CD1c-positive myeloid dendritic cell (primary cell): ENCODE measurements around the gene CASP1.
"Not testable (repeated sequence)": the region's sequence is repeated elsewhere in the genome, so short reads cannot be mapped to it uniquely, and the experiment has no call there.

Experiments used
- DNase-seq: peaks from one replicate; pipeline ENCODE4 v3.0.0-alpha.2; 2016; ENCODE audit errors: extremely low spot score

CASP1 gene

DNA sequence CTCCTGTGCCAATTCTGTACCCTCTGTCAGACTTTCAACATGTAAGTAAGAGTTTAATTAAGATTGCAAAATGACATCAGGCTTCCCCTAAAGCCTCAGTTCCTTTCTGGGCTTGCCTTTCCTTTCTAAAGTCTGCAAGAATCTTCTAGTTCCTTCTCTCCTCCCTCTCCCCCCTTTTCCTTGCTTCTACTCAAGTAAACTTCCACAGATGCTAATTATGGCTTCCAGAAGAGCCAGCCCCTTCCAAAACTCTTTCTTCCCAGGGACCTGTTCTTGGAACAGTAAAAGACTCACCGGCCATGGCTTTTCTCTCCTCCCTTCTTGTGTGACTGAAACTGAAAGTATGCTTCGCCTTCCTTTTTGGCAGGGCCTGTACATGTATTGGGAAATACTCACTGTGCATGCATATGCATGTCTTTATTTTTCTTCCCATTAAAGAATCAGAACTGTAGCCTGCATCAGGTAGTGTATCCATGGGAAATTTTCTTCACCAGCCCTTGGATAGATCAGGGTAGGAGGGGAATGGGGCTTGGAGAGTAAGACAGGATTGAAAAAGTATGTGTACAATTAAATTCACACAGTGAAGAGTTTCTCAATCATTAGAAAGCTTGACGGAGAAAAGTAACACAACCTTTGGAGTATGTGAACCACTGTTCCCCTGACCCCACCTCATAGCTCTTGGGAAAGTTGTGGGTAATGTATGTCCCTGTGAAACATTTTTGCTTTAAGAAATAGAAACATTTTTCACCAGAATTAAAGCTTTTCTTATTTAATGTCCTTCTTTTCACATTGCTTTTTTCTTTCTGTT is at the start of gene CASP1:
CASP1 (minus strand) TSS at position 332 of the 808 bp plus-strand sequence; CDS start at position 301, 31 bp downstream.
- DNase-seq, result peak; percentile 78

DNA sequence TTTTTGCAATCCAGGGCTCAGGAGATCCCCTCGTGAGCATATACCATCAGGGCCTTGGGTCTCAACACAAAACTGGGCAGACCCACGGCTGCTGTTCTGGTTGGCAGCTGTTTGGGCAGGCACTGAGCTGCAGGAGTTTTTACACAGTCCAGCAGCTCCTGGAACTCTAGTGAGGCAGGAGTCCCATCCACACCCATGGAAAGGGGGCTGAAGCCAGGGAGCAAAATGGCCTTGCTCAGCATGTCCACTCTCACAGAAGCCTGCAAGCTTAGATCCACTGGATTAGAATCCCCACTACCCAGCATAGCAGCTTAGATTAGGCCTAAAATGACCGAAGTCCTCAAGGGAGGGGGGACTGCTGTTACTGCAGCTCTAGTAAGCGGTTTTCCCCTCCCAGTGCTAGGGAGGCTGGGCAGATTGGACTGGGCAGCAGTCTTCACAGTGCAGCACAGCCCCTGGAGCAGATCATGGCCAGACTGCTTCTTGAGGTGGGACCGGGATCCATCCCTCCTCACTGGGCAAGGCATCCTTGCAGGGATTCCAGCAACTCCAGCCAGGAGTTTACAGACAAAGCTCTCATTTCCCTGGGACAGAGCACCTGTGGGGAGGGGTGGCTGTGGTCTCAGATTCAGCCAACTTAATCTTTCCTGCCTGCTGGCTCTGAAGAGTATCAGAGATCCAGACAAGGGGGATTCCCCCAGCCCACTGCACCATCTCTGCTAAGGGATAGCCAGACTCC is 46.6 kb upstream of the CASP1 start:
- DNase-seq, result no peak

DNA sequence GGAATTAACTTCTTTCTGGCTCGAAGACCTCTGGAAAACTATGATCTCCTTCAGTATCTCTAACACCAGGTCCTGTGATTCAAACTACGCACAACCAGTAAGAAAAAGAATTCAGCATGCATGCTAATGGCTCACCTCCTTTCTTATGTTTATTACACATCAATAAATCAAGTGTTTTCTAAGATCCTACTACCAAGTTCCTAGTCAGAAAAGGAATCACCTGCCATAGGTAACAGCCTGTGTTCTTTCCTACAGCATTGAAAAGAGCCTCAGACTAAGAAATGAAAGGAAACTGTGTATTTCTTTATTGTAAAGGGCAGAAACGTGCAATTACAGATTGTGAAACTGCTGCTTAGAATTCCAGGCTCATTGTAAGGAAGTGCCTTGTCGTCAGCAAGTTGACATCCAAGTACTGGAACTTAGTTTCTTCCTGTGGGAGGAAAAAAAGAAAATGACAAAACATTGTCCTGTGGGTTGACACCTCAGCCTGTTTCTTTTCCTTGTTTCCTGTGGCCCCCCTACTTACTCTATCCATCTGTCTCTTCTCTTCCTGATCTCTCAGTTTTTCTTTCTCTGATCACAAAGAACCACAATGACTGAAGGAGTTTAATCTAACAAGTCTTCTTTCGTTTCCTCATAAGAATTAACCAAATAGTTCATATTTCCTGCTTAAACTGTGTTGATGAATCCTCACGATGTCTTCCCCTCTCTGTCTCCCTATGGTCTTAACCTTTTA is 45.4 kb upstream of the CASP1 start:
- DNase-seq, result not testable (repeated sequence)

DNA sequence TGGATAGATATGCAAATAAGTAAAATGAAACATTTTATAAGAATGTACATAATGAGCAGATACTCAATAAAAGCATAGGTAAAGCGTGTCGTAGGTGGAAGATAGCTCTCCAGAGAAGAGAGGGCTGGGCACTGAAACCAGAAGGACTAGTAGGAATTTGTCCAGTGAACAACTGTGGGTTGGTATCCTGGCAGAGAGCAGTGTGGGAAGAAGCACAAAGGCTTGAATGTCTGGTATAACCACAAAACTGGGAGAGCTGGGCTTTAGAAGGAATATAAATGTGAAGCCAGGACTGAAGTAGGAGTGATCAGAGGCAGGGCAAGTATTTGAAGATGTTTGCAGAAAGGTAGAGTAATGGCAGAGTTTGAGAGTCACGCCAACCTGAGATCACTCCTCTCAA is 43.3 kb upstream of the CASP1 start:
- no peak for DNase-seq

DNA sequence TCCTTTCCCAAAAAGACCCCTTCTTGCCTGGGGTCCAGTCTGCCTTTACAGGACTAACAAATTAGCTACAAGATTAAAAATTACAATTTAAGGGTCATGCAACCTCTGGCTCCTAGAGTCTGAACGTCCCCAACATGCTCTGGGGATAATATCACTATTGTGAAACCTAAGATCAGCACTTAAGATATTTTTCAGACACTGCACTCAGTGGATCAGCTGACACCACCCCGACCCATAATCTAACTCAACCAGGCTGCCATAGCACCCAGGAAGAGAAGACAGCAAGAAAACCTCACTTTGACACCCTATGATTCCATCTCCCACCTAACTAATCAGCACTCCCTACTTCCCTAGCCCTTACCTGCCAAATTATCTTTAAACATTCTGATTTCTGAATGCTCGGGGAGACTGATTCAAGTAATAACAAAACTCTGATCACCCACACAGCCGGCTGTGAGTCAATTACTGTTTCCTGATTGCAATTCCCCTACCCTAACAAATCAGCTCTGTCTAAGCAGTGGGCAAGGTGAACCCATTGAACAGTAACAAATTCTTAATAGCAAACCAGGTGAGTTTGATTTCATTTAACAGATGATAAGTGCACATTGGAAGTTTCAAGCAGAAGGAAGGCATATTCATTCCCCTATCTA is 42.3 kb upstream of the CASP1 start:
- DNase-seq, result not testable (repeated sequence)

DNA sequence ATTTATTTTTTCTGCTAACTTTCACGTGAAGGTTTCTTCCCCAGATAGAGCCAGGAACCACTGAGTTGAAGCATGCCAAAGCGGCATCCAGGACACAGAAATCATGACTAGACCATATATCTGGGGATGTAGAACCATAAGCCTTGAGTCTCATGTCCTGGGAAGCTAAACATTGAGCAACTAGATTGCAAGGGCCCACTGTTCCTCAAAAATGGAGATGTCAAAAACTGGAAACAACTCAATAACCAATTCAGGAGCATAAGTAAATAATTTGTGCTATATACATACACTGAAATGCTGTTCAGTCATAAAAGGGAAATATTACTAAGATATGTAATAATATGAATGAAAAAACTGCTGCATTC is 39.2 kb upstream of the CASP1 start:
- DNase-seq, result peak; percentile 6

DNA sequence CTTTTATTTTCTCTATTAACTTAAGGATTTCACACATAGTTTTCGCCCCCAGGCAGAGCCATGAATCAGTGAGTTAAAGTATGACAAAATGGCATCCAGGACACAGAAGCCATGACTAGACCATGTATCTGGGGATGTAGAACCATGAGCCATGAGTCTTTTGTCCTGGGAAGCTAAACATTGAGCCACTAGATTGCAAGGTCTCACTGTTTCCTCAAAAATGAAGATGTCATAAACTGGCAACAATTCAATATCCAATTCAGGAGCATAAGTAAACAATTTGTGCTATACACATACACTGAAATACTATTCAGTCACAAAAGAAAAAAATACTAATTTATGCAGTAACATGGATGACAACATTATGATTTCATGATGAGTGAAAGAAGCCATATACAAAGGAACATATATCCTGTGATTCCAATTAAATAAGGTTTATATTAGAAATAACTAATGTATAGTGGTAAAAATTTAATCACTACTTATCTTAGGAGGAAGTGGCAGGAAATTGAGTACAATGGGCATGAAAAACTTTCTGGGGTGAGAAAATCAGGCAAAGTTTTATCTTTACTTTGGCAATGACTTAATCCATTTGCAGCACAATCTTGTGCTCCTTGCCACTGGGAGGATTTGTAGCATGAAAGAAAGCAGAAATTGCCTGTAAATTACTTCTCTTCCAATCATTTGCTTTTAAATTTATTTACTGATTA is 38.7 kb upstream of the CASP1 start:
- no peak for DNase-seq

DNA sequence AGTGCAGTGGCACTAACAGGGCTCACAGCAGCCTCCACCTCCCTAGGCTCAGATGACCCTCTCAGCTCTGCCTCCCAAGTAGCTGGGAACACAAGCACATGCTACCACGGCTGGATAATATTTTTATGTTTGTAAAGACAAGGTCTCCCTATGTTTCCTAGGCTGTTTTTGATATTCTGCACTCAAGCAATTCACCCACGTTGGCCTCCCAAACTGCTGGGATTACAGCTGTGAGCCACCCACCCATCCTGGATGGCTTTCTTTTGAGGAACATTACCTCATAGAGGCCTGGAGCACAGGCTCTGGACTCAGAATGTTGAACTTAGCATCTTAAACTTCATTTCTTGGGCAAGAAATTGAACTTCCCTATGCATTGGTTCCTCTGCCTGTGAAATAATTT is 37.1 kb upstream of the CASP1 start:
- not testable (repeated sequence) for DNase-seq

DNA sequence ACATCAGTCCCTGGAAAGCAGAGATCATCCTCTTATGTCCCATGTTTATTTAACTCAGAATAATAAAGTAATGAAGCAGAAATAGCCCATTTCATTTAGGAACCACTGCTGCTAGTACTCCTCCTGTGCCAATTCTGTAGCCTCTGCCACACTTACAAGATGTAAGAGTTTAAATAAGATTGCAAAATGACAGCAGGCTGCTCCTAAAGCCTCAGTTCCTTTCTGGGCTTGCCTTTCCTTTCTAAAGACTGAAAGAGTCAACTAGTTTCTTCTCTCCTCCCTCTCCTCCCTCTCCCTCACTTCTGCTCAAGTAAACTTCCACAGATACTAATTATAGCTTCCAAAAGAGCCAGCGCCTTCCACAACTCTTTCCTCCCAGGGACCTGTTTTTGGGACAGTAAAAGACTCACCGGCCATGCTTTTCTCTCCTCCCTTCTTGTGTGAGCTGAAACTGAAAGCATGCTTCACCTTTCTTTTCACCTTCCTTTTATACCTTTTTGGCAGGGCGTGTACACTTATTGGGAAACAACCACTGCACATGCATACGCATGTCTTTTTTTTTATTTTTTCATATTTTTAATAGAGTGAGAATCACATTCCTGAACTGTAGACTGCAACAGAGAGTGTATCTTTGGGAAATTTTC is 36.3 kb upstream of the CASP1 start:
- DNase-seq, result peak; percentile 11

DNA sequence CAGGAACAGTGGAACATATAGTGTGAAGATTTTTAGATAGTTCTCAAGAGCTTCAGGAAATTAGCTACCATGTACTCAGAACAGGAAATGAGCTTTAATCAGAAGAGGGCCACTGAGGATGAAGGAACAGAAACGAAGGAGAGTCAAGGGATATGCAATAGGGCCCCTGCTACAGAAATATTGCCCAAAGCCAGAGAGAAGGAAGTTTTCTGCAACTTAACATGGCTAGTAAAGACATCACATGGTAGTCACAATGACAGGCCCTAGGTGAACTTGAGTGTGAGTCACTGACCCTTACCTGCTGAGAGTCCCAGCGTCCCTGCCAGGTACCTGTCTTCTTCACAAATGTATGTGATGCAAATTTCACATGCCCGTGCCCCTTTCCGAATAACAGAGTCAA is 35.4 kb upstream of the CASP1 start:
- peak; percentile 43 for DNase-seq

DNA sequence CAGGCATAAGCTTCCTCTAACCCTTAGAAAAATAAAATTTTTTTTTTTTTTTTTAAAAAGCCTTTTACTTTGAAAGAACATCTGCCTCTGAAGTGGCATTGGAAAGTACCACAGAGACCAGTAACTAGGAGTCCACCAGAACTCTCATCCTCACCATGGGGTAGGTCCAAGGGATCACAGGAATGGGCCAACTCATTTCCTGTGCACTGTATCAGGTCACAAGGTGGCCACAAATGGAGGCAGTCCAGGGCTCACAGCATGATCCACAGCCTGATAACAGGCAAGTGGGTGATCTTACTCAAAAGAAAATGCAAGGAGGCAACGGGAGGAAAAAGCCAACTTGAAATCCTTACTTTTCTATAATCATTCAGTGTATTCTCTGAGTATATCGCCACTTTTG is 34.8 kb upstream of the CASP1 start:
- DNase-seq, result not testable (repeated sequence)

DNA sequence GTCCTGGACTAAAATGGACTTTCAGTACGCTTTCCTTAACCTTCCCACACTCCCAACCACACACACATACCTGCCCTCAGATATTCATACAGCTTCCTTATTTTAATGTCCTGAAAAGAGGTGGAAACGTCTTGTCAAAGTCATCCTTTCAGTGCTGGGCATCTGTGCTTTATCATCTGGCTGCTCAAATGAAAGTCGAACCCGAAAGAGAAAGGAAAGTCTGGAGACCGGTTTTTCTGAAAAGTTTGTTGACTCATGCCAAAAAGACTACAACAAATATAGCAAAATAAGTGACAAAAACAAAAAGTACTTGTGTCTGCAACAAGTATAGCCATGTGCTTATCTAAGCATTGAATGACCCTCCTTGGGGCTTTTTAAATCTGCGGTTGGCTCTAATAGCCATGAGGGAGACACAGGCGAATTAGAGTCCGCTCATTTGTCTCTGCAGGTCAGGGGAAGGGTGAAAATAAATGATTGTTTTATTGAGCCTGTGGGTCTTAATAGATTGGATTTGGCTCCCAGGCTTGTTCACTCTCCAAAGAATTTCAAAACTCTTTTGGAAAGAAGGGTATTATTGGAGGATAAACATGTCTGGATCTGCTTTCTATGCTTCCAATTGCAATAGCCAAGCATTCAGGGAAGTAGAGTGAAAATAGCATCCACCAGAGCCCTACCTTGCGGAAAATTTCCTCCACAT is 28.4 kb upstream of the CASP1 start:
- not testable (repeated sequence) for DNase-seq

DNA sequence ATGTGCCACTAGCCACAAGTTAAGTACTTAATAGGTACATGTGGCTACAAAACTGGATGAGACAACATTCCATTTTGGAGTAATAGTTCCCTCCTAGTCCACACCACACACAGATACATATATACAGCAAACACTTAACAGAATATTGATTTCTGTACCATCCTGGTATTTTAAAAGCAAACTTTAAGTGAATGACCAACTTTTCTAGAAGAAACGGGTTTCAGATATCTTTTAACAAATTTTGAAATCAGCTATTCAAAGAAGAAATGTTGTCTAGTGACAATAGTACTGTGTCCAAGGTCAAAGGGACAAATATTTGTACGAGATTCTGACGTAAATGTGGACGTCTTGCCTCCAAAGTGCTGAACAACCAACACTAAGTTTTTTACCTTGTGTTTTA is 22.5 kb upstream of the CASP1 start:
- DNase-seq, result no peak

DNA sequence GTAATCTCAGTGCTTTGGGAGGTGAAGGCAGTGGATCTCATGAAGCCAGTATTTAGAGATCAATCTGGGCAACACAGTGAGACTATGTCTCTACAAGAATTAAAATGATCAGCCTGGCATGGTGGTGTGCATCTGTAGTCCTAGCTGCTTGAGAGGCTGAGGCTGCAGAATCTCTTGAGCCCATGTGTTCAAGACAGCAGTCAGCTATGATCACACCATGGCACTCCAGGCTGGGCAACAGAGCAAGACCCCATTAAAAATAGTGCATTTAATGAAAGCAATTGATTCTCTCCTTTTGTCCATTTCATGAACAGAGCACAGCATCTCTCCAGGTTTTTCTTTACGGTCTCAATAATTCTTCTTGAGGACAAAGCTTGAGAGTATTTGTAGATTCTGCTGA is 21.5 kb upstream of the CASP1 start:
- DNase-seq, result no peak

DNA sequence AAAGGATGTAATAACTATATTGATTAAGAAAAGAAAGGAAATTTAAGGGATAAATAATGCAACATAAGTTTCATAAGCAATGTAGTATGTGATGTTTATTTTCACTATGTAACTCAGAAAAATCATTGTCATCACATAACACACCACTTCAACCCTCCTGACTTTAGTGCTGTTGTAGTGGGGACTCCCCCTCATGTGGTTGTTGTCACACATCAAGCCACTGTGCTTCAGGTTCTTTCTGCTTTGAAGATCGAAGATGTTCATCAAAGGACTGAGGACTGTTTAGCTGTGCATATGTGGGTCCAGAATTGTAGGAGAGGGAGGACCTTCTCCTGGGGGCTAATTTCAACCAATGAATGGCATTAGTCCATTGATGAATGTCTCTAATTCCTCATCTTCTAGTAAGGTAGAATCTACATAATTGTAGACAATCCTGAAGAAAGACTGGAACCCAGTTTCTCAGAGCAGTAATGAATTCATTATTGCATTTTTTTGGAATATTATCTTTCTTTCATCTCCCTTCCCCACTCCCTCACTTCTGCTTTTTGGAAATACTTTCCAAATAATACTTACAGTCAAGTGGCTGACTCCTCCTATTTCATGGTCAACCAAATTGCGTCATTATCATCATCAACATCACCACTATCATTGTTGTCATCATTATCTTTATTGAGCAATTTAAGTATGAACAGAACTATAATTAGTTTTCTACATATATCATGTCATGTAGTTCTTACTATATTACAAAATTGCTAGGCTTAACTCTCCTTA is 20.0 kb upstream of the CASP1 start:
- DNase-seq, result no peak

DNA sequence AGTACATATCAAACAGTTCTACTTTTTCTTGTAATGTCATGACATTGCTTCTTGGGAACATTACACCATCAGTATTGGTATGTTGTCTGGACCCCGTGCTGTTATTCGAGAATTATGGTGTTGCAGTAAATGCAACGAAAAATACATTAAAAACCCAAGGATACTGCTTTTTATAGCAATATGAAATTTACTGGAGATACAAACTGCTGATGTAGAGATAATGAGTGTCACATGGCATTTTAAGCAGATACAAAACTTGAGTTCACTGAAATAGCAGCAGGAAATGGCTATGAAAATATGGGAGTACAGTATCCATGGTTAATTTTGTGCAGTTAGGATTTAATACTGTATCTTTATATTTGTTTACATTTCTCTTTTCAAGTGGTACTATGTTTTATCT is 17.5 kb upstream of the CASP1 start:
- no peak for DNase-seq

DNA sequence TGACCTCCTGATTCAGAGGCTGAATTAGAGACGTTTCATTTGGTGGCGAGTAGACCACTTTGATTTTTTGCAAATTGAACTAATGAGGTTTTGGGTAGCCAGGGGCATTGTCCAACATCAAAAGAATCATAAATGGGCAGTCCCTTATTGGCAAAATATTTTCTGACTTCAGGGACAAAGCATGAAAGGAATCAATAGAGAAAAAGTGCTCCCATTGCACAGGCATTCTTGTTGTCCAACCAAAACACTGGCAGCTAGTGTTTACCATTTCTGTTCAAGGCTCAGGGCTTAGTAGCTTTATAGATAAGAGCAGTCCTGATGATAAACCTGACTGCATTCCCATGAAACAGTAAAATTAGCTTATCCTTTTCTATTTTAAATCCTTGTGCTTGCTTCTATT is 16.6 kb upstream of the CASP1 start:
- no peak for DNase-seq

DNA sequence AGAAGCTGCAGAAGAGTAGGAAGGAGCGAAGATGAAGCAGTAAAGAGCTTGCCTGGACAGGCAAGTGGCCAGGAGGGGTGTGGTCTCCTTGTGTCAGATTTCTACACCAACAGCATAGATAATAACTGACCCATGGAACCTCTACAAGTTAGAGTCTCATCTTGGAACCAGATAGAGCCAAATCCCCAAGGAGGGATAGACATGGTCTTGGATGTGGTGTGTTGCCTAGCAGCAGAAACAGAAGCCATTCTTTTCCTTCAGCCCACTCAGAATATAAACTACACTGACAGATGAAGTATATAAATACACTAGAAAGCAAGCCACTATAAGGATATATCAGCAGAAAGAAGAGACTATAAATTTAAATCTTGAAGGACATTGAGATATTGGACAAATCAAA is 14.5 kb upstream of the CASP1 start:
- no peak for DNase-seq

DNA sequence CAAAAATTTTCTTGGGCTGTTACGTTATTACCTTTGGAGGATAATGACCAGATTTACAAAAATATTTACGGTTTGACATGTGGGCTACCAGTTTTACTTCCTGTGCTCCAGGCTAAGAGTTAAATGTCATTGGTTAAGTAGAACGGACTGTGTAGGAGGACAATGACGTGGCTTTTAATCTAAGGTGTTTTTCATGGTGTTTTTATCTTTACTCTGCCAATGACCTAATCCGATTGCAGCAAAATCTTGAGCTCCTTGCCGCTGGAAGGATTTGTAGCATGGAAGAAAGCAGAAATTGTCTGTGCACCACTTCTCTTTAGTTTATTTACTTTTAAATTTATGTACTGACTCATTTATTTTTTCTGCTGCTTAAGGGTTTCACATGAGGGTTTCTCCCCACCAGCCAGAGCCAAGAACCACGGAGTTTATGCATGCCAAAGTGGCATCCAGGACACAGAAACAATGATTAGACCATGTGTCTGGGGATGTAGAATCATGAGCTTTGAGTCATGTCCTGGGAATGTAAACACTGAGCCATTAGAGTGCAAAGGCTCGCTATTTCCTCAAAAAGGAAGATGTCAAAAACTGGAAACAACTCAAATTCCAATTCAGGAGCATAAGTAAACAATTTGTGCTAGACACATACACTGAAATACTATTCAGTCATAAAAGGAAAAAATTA is 12.1 kb upstream of the CASP1 start:
- DNase-seq, result peak; percentile 45
